ENCODE measurements around the gene NOX5. TPM values are rescaled to one million over a fixed set of nuclear protein-coding genes. Genes with fewer than 3 reads are reported as not detected.

Gene NOX5
- total RNA-seq, 2 donors from 2014 or later = not detected

- DNase-seq = no peak
- H3K4me1 Mint-ChIP-seq = peaks cover 20% of the 10 kb centered on the region
- ATAC-seq = no peak
- H3K27ac Mint-ChIP-seq = no peak overlapping the region
- peaks cover 29% of the 10 kb centered on the region for H3K27me3 Mint-ChIP-seq
- no peak overlapping the region for H3K4me3 Mint-ChIP-seq
- no peaks in the 10 kb centered on the region for H3K9me3 ChIP-seq (ENCODE audit: control insufficient read depth, low read length, poor library complexity, severe bottlenecking)
- H3K36me3 Mint-ChIP-seq (ENCODE audit: low read depth) = peaks cover 5% of the 10 kb centered on the region
Observed at GRCh38 chr15:69086427-69087204, 72.1 kb downstream of the NOX5 start.

DNA sequence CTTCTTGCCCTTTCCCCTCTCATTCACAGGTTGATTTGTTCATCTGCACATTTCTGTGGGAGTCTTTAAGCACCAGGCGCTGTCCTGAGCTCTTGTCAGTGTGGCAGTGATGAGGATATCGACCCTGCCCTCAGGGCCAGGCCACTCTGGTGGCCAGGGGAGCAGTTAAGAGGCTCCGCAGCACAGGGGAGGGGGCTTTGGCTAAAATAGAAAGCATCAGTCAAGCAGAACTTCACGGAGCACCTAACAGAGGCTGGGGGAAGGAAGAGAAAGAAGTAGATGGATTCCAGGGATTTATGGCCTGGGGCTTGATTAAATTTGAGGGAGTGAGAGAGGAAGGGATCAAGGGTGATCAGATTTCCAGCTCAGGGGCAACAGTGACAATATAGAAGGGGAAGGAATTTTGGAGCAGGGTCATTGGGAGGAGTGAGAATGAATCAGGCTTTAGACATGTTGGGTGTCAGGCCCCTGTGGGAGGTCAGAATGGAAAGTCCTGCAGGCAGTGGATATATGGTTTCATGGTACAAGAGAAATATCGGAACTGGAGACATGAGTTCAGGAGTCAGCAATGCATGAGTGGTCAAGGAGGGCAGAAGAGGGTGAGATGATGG lies 73.0 kb downstream of the NOX5 start:
- Mint-ChIP-seq H3K27ac (peak overlapping the region; percentile 75), H3K36me3 (ENCODE audit: low read depth) (peaks cover 6% of the 10 kb centered on the region), H3K4me3 (no peak overlapping the region), H3K4me1 (peaks cover 16% of the 10 kb centered on the region), H3K27me3 (peaks cover 32% of the 10 kb centered on the region)
- ATAC-seq = no peak
- H3K9me3 ChIP-seq (ENCODE audit: control insufficient read depth, low read length, poor library complexity, severe bottlenecking) = no peaks in the 10 kb centered on the region
- no peak for DNase-seq

- Mint-ChIP-seq H3K27ac (no peak overlapping the region), H3K36me3 (ENCODE audit: low read depth) (peaks cover 6% of the 10 kb centered on the region), H3K4me3 (no peak overlapping the region), H3K27me3 (peaks cover 32% of the 10 kb centered on the region), H3K4me1 (peaks cover 9% of the 10 kb centered on the region)
- H3K9me3 ChIP-seq (ENCODE audit: control insufficient read depth, low read length, poor library complexity, severe bottlenecking) = no peaks in the 10 kb centered on the region
- no peak for ATAC-seq
- no peak for DNase-seq
Observed at GRCh38 chr15:69088300-69088965, 73.9 kb downstream of the NOX5 start.

GRCh38 chr15:69089258-69089657 lies 74.8 kb downstream of the NOX5 start:
- DNase-seq = no peak
- H3K36me3 Mint-ChIP-seq (ENCODE audit: low read depth) = peaks cover 6% of the 10 kb centered on the region
- H3K4me3 Mint-ChIP-seq = no peak overlapping the region
- peaks cover 32% of the 10 kb centered on the region for H3K27me3 Mint-ChIP-seq
- no peaks in the 10 kb centered on the region for H3K9me3 ChIP-seq (ENCODE audit: control insufficient read depth, low read length, poor library complexity, severe bottlenecking)
- ATAC-seq = no peak
- peaks cover 9% of the 10 kb centered on the region for H3K4me1 Mint-ChIP-seq
- no peak overlapping the region for H3K27ac Mint-ChIP-seq

GRCh38 chr15:69090197-69090948 lies 75.9 kb downstream of the NOX5 start:
- no peak for ATAC-seq

DNA sequence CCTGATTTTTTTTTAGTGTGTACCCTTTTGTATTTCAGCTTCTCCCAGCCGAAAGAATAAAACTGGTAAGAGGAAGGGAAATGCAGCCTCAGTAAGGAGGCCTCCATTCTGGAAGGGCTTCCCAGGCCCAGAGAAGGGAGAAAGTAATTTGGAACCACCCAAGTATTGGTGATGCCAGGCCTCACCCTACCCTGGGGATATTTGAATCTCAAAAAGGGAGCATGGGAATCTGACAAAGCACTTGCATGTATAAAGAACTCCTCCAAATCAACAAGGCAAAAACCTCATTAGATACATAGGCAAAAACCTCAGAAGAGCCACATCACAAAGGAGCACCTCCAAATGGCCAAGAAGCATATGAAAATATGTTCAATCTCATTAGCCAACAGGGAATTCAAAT lies 77.2 kb downstream of the NOX5 start:
- peaks cover 33% of the 10 kb centered on the region for H3K27me3 Mint-ChIP-seq
- no peak overlapping the region for H3K4me3 Mint-ChIP-seq
- no peak for DNase-seq
- H3K9me3 ChIP-seq (ENCODE audit: control insufficient read depth, low read length, poor library complexity, severe bottlenecking) = no peaks in the 10 kb centered on the region
- H3K36me3 Mint-ChIP-seq (ENCODE audit: low read depth) = peaks cover 6% of the 10 kb centered on the region
- H3K27ac Mint-ChIP-seq = peak overlapping the region; percentile 24
- H3K4me1 Mint-ChIP-seq = peaks cover 9% of the 10 kb centered on the region
- ATAC-seq = no peak

More at GRCh38 chr15:69090197-69090948, 75.9 kb downstream of the NOX5 start:
- Mint-ChIP-seq H3K4me1 (peaks cover 9% of the 10 kb centered on the region), H3K27ac (no peak overlapping the region), H3K27me3 (peaks cover 33% of the 10 kb centered on the region), H3K36me3 (ENCODE audit: low read depth) (peaks cover 6% of the 10 kb centered on the region), H3K4me3 (no peak overlapping the region)
- H3K9me3 ChIP-seq (ENCODE audit: control insufficient read depth, low read length, poor library complexity, severe bottlenecking) = no peaks in the 10 kb centered on the region
- no peak for DNase-seq

GRCh38 chr15:69092159-69092558 lies 77.7 kb downstream of the NOX5 start:
- Mint-ChIP-seq H3K27me3 (peaks cover 28% of the 10 kb centered on the region), H3K27ac (no peak overlapping the region), H3K4me1 (peaks cover 9% of the 10 kb centered on the region), H3K4me3 (no peak overlapping the region), H3K36me3 (ENCODE audit: low read depth) (peaks cover 6% of the 10 kb centered on the region)
- DNase-seq (no peak), ATAC-seq (no peak)
- no peaks in the 10 kb centered on the region for H3K9me3 ChIP-seq (ENCODE audit: control insufficient read depth, low read length, poor library complexity, severe bottlenecking)

- H3K4me3 Mint-ChIP-seq = no peak overlapping the region
- ATAC-seq (no peak), DNase-seq (no peak)
- H3K4me1 Mint-ChIP-seq = peaks cover 6% of the 10 kb centered on the region
- peaks cover 2% of the 10 kb centered on the region for H3K36me3 Mint-ChIP-seq (ENCODE audit: low read depth)
- H3K27me3 Mint-ChIP-seq = peaks cover 18% of the 10 kb centered on the region
- no peaks in the 10 kb centered on the region for H3K9me3 ChIP-seq (ENCODE audit: control insufficient read depth, low read length, poor library complexity, severe bottlenecking)
- H3K27ac Mint-ChIP-seq = no peak overlapping the region
Observed at GRCh38 chr15:69093127-69093526, 78.6 kb downstream of the NOX5 start.

DNA sequence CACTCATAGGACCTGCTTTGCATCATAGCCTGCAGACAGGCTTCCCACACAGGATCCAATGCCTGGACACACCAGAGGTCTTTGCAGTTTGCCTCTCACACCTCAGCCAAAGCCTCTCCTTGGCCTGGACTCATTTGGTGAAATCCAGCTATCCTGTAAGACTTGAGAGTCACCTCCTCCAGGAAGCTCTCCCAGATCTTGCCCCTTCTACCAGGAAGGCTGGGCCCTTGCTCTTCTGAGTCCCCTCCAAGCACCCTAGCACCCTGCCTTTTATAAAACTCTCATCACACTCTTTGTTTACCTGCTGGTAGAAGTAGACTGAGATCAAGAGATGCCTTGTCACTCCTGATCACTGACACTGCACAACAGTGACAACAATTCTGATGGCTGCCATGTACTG lies 79.1 kb downstream of the NOX5 start:
- Mint-ChIP-seq H3K27ac (no peak overlapping the region), H3K27me3 (peaks cover 16% of the 10 kb centered on the region), H3K4me3 (no peak overlapping the region), H3K36me3 (ENCODE audit: low read depth) (peaks cover 2% of the 10 kb centered on the region), H3K4me1 (peaks cover 4% of the 10 kb centered on the region)
- DNase-seq (no peak), ATAC-seq (no peak)
- no peaks in the 10 kb centered on the region for H3K9me3 ChIP-seq (ENCODE audit: control insufficient read depth, low read length, poor library complexity, severe bottlenecking)

DNA sequence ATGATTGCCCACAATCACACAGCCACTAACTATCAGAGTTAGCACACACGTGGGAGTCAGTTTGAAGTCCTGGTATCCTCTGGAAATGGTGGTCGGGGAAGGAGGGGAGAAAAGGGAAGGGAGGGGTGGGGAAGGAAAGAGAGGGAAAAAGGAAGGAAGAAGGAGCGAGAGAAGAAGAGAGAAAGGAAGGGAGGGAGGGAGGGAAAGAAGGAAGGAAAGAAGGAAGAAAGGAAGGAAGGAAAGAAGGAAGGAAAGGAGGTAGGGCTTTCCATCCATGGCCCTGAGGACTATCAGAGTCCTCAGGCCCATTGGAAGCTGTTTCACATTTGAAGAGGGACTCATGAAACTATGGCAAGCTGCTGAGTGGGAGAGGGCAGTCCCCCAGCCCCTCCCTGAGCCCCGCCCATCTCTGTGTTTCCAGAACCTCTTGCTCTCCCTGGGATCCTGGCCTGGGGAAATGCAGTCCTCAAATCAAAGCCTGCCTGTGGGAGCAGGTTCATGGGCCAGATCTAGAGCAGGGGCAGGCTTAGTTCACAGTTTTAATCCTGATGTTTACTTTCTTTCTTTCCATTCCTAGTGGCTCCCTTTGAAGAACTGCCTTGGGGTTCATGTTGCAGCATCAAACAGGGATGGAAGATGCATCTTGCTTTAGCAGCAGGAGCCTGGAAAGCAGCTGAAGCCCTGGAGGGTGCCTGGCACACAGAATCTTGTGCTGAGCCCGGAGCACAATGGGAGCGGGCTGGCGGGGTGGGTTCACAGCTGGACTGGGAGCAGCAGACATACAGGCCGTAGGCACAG lies 79.8 kb downstream of the NOX5 start:
- Mint-ChIP-seq H3K4me1 (peaks cover 4% of the 10 kb centered on the region), H3K27ac (no peak overlapping the region), H3K36me3 (ENCODE audit: low read depth) (peaks cover 2% of the 10 kb centered on the region), H3K27me3 (peaks cover 15% of the 10 kb centered on the region), H3K4me3 (no peak overlapping the region)
- DNase-seq = no peak
- H3K9me3 ChIP-seq (ENCODE audit: control insufficient read depth, low read length, poor library complexity, severe bottlenecking) = no peaks in the 10 kb centered on the region
- no peak for ATAC-seq

- Mint-ChIP-seq H3K4me3 (no peak overlapping the region), H3K4me1 (peaks cover 4% of the 10 kb centered on the region), H3K36me3 (ENCODE audit: low read depth) (peaks cover 2% of the 10 kb centered on the region), H3K27ac (no peak overlapping the region), H3K27me3 (peaks cover 11% of the 10 kb centered on the region)
- no peak for DNase-seq
- no peaks in the 10 kb centered on the region for H3K9me3 ChIP-seq (ENCODE audit: control insufficient read depth, low read length, poor library complexity, severe bottlenecking)
- no peak for ATAC-seq
Observed at GRCh38 chr15:69095274-69095673, 80.8 kb downstream of the NOX5 start.

- Mint-ChIP-seq H3K27me3 (peaks cover 11% of the 10 kb centered on the region), H3K27ac (no peak overlapping the region), H3K36me3 (ENCODE audit: low read depth) (peaks cover 2% of the 10 kb centered on the region), H3K4me3 (no peak overlapping the region), H3K4me1 (peaks cover 4% of the 10 kb centered on the region)
- H3K9me3 ChIP-seq (ENCODE audit: control insufficient read depth, low read length, poor library complexity, severe bottlenecking) = no peaks in the 10 kb centered on the region
- ATAC-seq (no peak), DNase-seq (no peak)
Observed at GRCh38 chr15:69096196-69096595, 81.7 kb downstream of the NOX5 start.

All from T-helper 17 cell (primary cell).